NOMO-1 treated with dmso at 0.1 percent for 144 hours (cell line): ENCODE measurements around the gene MICU1.
"Not testable (repeated sequence)": the region's sequence is repeated elsewhere in the genome, so short reads cannot be mapped to it uniquely, and the experiment has no call there.

Experiments used
- DNase-seq: peaks from one replicate; lab custom pipeline; 2025; ENCODE audit not compliant: unreplicated experiment; lab: John Stamatoyannopoulos, UW

The MICU1 gene

DNA sequence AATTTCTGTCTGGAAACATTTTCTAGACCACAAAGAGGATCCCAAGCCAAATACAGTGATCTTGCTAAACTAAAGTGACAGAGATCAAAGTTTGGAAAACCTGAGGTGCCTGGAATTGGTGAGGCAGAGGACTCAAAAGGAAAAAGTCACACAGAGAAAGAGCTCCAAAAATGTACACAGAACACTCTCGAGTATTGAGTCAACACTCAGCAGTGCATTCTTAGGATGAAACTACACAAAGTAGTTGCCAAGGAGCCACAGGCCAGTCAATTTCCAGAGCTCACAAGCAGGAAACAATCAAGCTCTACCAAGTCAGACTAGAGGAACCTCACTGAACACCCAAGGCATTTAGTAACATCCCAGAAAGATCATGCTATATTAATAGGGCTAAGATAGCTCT lies 61.3 kb downstream of the MICU1 start:
- no peak for DNase-seq

DNA sequence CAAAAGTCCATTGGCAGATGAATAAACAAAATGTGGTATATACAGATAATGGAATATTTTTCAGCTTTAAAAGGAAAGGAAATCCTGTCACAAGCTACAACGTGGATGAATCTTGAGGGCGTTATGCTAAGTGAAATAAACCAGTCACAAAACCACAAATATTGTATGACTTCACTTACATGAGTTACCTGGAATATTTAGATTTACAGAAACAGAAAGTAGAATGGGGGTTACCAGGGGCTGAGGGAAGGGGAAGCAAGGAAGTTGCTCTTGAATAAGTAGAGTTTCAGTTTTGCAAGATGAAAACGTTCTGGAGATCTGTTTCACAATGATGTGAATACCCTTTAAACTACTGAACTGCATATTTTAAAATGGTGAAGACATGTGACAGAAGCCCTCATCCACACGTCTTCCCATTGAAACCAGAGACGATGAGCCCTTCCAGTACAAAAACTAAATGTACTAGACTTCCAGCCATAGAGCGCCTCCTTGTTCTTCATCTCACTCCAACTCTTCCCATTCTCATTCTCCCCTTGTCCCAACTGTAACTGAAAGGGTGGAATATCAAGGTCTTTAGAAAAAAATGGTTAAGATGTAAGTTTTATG lies 62.4 kb downstream of the MICU1 start:
- DNase-seq, result peak; percentile 73

DNA sequence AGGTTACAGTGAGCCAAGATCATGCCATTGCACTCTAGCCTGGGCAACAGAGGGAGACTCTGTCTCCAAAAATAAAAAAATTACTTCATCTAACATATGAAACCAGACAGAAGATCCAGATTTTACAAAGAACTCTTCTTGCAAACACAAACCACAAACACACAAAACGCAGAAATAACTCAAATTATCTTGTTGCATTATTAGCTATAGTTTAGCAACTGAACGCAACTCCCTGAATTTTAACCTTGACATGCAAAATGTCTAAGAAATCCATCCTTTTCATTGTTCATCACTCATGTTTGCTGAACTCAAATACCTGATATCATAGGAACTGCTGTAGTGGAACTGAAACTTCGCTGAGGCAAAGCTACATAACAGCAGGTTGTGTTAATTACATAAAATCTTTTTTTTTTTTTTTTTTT lies 64.1 kb downstream of the MICU1 start:
- DNase-seq, result peak; percentile 30

DNA sequence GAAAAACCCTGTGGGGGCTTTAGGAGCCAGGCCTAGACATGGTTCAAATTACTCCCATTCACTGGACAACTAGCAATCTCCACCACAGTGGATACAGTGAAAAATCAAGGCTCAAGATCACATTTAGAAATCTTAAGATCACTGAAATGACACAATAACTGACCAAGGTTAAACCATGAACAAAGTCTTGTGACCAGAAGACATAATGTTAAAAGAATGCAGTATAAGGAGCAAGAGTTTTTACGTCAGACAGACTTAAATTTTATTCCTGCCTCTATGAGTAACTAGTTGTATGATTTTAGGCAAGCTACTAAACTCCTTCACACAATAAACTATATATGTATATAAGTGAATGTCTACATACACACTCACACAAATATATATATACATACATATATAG lies 68.5 kb downstream of the MICU1 start:
- DNase-seq, result no peak

DNA sequence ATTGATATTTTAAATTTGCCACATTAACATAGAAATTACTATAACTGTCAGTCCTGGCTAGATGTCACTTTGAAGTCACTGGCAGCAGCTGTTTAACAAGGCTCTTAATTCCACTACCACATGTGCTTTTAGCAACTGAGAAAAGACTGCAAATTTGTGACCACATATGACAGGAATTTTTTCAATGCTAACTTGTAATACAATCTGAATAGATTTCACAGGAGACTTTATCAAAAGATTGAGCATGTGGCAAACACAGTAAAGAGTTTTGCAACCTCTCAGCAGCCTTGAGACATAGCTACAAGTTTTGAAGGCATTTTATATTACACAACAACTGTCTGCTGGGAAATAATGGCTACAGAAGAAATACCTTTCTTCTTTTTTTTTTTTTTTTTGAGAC lies 73.0 kb downstream of the MICU1 start:
- DNase-seq, result peak; percentile 57

DNA sequence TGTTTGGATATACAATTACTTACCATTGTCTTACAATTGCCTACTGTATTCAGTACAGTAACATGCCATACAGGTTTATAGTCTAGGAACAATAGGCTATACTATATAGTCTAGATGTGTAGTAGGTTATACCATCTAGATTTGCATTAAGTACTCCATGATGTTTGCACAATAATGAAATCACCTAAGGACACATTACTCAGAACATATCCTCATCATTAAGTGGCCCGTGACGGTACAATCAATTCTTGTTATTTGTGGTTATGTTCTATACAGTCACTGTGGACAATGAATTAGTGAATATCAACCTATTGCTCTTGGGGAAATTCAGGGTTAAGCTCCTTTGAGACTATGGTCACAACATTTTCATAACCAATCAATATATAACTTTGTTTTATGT lies 75.6 kb downstream of the MICU1 start:
- no peak for DNase-seq

DNA sequence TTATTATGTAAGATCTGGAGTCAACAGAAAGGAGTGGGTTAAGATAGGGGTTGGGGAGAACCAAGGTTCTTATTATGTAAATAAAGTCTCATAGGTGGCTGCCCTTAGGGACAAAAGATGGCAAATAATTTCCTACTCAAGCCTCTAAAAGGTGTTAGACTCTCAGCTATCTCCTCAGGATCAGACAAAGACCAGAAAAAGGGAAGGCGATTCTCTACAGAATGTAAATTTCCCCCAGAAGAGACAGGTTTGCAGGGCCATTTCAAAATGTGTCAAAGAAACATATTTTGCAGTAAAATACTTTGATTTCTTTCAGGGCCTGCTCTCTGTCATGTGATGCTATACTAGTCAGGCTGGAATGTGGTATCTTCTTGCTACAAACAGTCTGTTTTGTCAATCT lies 80.3 kb downstream of the MICU1 start:
- DNase-seq, result no peak

DNA sequence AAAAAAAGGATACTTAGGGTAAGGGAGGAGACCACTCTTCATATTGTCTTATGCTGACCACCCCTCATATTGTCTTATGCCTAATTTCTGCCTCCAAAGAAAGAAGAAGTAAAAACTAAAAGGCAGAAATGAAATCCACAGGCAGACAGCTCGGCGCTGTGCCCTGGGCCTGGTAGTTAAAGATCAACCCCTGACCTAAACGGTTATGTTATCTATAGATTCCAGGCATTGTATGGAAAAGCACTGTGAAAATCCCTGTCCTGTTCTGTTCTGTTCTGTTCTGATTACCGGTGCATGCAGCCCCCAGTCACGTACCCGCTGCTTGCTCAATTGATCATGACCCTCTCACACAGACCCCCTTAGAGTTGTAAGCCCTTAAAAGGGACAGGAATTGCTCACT lies 82.0 kb downstream of the MICU1 start:
- not testable (repeated sequence) for DNase-seq

DNA sequence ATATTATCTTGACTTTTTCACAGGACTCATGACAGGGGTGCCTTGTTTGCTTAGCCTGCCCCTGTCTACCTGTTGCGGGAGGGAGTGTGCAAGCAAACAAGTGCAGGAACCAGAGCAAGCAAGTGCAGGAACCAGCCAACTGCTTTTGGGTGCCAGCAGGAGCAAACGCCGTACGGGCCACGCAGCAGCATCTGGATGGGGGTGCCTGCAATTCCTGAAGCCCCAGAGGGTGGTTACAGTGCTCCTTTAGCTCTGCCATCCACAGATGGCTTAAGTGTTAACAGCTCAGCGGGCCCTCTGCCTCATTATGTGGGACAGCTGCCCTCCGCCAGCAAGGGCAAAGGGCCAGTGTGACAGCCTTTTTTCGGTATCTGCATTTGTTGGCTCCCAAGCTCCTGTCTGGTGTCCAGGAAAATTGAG lies 83.5 kb downstream of the MICU1 start:
- no peak for DNase-seq

DNA sequence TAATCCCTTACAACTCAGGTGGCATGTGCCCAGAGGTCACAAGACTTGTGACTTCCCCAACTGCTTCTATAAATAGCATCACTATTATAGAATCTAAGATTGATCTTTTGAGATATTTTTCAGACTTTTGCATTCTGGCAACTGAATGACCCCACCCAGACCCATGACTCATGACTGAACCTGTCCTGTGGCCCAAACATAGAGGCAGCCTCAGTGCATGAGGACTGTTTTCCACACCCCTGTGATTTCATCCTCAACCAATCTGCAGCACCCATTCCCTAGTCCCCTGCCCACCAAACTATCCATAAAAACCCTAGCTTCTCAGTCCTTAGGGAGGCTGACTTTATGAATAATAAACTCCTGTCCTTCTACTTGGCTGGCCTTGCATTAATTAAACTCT lies 84.5 kb downstream of the MICU1 start:
- no peak for DNase-seq

DNA sequence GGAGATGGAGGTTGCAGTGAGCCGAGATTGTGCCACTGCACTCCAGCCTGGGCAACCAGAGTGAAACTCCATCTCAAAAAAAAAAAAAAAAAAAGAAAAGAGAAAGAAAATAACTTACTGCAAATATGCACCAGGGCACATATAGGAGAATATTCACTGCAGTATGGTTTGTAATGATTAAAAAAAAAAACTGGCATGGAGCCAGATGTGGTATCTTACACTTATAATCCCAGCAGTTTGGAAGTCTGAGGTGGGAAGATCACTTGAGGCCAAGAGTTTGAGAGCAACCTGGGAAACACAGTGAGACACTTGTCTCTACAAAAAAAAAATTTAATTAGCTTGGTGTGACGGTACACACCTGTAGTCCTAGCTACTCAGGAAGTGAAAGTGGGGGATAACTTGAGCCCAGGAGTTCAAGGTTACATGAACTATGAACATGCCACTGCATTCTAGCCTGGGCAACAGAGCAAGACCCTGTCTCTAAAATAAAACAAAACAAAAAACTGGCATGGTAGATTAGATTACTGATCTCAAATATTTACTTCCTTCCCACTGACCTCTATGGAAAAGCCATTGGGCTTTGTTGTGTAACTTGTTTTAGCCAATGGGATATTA lies 85.6 kb downstream of the MICU1 start:
- DNase-seq, result no peak

DNA sequence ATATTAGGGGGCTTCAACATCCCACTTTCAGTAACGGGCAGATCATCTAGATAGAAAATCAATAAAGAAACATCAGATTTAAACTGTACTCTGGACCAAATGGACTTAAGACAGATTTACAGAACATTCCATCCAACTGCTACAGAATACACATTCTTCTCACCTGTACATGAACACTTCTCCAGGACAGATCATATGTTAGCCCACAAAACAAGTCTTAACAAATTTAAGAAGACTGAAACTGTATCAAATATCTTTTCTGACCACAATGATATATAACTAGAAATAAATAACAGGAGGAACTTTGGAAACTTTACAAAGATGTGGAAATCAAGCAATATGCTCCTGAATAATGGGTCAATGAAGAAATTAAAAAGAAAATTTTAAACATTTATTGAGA lies 86.7 kb downstream of the MICU1 start:
- no peak for DNase-seq

DNA sequence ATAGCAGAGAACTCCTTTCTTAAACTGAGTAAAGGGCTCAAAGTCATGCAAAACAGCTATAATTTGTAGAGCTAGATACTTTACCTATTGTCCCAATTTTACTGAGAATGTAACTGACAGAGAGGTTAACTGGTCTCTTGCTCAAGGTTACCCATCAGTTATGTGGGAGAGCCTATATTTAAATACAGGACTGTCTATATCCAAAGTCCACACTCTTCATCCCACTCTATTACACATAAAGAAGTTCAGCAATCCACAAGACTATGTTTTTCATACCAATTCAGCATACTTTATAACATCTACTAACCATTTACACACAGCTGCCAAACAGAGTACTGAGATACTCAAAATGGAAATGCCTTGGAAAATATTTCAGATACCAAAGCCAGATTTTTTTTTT lies 100.2 kb downstream of the MICU1 start:
- no peak for DNase-seq

DNA sequence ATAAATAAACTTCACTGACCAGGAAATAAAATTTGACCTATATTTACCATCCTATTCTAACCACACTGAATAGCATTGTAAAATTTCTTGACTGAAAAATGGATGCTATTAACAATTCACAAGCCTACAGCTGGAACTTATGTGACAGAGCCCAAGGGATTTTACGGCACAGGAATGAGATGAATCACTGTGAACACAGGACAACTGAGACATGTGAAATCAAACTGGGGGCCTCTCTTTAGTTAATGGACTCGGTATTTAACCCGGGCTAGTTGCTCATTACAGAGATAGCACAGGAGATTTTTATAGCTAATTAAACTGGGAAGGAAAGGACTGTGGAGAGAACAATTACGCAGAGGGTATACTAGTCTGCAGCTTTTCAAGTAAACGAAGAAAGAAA lies 100.6 kb downstream of the MICU1 start:
- no peak for DNase-seq

DNA sequence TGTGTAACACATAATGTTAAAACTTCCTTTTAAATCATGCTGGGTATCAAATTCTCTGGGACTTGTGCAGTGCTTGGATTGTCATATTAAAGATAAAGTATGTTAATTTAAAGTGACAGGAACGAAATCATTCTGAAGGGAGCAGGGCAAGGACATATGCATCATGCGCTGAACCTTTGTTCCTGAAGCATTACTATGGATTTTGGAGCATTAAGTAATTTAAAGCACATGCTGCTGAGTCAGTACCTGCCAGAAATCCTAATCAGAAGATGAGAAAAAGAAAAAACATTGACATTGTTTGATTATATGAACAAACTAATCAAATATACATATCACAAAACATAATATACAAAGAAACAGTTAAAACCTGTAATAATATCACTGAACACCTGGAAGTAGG lies 101.4 kb downstream of the MICU1 start:
- DNase-seq, result no peak

DNA sequence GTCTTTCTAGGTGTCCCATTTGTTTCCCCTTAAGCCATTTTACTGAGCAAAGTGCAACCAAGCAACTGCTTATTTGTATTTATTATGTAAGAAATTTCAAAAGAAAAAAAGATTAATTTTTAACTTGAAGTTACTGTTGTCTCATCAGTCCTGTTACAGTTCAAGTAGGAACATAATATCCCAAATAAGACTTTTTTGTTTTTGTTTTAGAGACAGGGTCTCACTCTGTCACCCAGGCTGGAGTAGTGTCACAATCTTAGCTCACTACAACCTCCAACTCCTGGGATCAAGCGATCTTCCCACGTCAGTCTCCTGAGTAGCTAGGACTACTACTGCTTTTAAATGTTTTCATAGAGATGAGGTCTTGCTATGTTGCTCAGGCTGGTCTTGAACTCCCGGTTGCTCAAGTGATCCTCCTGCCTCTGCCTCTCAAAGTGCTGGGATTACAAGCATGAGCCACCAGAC lies 101.9 kb downstream of the MICU1 start:
- DNase-seq, result no peak

DNA sequence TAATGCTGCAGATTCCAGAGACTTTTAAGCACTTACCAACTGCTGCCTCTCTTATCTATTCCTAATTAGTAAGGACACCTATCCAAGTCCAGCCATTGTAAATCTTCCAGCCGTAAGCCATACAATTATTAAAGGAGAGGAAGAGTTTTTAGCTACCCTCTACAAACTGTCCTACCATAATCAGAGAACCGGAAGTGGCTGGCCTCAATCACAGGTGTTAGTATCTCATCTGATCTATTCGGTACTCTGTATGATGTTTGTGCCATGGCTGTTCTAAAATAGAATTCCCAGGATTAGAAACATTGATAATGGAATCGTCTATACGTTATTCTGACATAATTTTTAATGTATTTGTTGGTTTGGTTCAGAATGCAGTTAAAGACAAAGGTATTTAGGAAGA lies 102.8 kb downstream of the MICU1 start:
- DNase-seq, result no peak

DNA sequence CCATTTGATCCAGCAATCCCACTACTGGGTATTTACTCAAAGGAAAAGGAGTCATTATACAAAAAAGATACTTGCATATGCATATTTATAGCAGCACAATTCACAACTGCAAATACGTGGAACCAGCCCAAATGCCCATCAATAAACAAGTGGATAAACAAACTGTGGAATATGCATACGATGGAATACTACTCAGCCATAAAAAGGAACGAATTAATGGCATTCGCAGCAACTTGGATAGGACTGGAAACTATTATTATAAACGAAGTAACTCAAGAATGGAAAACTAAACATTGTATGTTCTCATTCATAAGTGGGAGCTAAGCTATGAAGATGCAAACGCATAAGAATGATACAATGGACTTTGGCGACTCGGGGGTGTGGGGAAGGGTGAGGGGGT lies 108.6 kb downstream of the MICU1 start:
- DNase-seq, result no peak

DNA sequence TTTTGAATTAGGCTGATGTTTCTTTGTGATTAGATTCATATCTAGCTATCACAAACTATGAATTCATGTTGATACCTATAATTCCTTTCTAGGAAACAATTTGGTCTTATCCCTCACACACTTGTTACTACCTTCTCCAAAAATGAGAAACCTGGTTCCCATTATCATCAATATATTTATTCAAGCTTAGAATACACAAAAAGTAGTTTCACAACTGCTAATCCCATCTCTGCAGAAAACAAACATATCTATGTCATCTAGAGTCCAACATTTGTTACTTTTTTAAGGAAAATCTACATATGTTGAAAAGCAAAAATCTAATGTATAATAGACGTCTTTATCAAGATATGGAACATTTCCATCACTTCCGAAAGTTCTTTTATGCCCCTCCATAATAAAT lies 110.4 kb downstream of the MICU1 start:
- no peak for DNase-seq

DNA sequence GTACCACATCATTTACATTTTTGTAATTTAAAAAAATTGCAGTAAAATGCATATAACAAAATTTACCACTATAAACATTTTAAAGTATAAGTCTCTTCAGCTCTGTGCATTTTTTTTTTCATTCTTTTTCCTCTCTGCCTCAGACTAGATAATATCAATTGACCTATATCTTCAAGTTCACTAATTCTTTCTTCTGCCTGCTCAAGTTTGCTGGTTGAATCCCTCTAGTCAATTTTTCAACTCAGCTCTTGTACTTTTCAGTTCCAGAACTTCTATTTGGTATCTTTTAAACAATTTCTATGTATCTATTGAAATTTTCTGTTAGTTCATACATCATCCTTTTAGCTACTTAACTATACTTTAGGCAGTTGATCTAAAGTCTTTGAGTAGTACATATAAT lies 112.0 kb downstream of the MICU1 start:
- no peak for DNase-seq

DNA sequence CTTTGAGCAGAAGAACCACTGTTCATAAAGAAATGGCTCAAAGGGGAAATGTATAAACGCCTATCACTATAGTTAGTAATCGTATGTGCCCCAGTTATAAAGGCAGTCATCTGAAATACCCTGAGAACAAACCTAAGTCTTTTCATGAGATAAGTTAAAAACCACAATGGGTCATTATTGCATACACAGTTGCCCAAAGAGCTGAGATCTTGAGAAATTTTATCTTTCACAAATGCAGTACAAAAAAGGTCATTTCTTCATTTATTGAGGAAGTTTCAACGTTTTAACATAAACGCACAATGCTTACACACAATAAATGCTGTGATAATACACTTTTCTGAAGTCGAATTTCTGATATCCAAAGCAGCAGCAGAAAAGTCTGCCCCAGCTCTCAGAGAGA lies 114.4 kb downstream of the MICU1 start:
- peak; percentile 78 for DNase-seq

DNA sequence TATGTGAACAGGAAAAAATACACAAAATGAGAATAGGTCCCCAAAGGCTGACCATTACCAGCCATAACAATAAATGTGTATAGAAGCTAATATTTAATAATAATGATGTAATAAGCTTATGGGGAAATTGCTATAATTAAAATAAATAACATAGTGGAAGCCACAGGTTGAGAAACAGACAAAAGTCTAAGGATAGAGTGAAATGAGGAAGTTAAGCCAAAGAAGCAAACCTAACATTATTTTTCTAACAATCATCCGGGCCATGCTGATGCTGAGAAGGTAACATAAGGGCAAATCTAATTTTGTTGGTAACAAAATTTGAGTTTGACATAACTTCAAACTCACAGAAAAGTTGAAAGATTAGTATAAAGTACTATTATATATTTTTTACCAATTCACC lies 115.9 kb downstream of the MICU1 start:
- DNase-seq, result peak; percentile 68

DNA sequence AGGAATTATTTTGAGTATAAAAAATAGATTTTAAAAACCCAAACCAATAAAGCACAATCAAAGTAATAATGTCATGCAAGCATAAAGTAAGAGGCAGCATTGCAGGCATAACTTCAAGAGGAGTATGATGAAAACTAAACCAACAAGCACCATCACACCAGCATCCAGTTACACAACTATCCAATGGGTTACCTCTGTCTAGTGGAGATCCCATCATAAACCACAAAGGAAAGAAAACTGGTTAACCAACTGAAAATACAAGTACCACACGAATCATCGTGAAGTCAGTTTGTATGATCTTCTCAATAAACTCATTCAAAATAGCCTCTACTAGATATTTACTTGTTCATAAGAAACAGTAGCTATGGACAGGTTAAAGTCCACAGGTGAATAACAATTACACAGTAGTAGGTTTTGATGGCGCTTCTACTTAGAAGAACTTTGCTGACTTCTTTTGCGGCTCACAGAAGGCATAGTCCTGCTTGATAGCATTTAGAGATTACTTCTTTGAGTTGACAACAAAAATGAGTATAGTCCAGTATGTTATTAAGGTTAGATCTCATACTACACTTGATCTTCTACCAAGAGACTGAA lies 116.6 kb downstream of the MICU1 start:
- DNase-seq, result peak; percentile 67
